Measurements from ENCODE around the gene FRK. TPM values are rescaled to one million over a fixed set of nuclear protein-coding genes. Genes with fewer than 3 reads are reported as not detected.
"Not testable (repeated sequence)": the region's sequence is repeated elsewhere in the genome, so short reads cannot be mapped to it uniquely, and the experiment has no call there.

The FRK gene
- total and polyA plus RNA-seq, 9 donors: 0.38 to 3.5 (median 1.1) TPM

DNA sequence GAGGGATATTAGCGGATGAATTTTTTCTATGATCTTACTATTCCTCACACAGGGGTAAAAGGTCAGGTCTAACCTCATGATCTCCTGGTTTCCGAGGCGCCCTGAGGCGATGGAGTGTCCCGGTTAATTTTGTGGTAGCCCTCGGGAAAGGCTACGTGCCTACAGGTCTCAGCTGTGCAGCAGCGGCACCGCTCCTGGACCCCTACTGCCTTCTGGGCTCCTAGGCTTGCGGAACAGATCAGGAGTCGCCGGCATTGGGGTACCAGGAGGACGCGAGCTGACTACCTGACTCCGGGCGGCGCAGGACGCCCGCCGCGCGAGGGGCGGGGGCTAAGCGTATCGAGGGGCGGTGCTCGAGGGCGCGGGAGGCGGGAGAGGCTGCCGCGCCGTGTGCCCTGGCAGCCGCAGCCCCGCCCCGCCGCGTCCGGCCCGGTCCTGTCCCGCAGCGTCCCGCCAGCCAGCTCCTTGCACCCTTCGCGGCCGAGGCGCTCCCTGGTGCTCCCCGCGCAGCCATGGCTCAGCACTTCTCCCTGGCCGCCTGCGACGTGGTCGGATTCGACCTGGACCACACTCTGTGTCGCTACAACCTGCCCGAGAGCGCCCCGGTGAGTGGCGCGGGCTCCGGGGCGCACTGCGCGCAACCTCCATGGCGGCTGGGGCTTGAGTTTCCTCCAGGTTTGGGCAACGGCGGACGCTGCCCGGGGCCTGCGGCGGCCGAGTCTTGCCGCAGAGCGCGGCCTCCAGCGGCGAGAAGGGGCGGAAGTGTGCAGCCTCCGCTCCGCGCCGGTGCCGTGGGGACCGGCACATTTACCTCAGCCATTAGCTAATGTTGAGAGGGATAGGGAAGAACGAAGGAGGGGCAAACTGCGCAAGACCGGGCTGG lies 40.0 kb upstream of the FRK start, which contains the start of gene NT5DC1:
NT5DC1 (plus strand) TSS at position 435 of the 883 bp plus-strand sequence; CDS start at position 513, 78 bp downstream.
- peak within 1 kb of the TSS; percentile 67 to 96 for H3K27ac ChIP-seq
- no peaks in the 10 kb centered on the region for H3K36me3 ChIP-seq
- TF ChIP-seq POLR2A (IDR thresholded peaks at IDR 0.05) (peak; percentile 62), EP300 (IDR thresholded peaks at IDR 0.05) (no peak)
- TF ChIP-seq, protein P1, sequence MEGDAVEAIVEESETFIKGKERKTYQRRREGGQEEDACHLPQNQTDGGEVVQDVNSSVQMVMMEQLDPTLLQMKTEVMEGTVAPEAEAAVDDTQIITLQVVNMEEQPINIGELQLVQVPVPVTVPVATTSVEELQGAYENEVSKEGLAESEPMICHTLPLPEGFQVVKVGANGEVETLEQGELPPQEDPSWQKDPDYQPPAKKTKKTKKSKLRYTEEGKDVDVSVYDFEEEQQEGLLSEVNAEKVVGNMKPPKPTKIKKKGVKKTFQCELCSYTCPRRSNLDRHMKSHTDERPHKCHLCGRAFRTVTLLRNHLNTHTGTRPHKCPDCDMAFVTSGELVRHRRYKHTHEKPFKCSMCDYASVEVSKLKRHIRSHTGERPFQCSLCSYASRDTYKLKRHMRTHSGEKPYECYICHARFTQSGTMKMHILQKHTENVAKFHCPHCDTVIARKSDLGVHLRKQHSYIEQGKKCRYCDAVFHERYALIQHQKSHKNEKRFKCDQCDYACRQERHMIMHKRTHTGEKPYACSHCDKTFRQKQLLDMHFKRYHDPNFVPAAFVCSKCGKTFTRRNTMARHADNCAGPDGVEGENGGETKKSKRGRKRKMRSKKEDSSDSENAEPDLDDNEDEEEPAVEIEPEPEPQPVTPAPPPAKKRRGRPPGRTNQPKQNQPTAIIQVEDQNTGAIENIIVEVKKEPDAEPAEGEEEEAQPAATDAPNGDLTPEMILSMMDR (IDR thresholded peaks at IDR 0.05): peak; percentile 33 to 57 (median 38)
- H3K9me3 ChIP-seq: no peaks in the 10 kb centered on the region
- H3K4me1 ChIP-seq (ENCODE audit: insufficient read depth): no peaks in the 10 kb centered on the region
- DNase-seq: peak; percentile 78 to 85 (median 80)
- H3K27me3 ChIP-seq: no peaks in the 10 kb centered on the region
- peak within 1 kb of the TSS; percentile 76 for H3K4me3 ChIP-seq
- WGBS, 3 donors: 0 to 1% (median 1%) methylated on average over 42 to 87 of the region's 87 CpGs
- intact Hi-C loops (cut with DNase I): loop anchor here in 1 of 4 donors (2.0 kb wide), 1 partner anchor 90 kb away; no protein-coding TSS in a partner anchor

- Histone ChIP-seq H3K36me3 (no peaks in the 10 kb centered on the region), H3K27ac (no peak overlapping the region), H3K27me3 (no peaks in the 10 kb centered on the region), H3K9me3 (no peaks in the 10 kb centered on the region), H3K4me1 (ENCODE audit: insufficient read depth) (no peaks in the 10 kb centered on the region), H3K4me3 (no peak overlapping the region)
- TF ChIP-seq EP300 (IDR thresholded peaks at IDR 0.05): no peak
- TF ChIP-seq, protein P1 (IDR thresholded peaks at IDR 0.05): no peak
- no peak for TF ChIP-seq POLR2A (IDR thresholded peaks at IDR 0.05)
- 81 to 84% (median 83%) methylated on average over 1 of the region's 1 CpG for WGBS, 3 donors
- DNase-seq: no peak
- intact Hi-C loops (cut with DNase I): no loop called here
Observed at GRCh38 chr6:116099036-116099435, 38.3 kb upstream of the FRK start.

DNA sequence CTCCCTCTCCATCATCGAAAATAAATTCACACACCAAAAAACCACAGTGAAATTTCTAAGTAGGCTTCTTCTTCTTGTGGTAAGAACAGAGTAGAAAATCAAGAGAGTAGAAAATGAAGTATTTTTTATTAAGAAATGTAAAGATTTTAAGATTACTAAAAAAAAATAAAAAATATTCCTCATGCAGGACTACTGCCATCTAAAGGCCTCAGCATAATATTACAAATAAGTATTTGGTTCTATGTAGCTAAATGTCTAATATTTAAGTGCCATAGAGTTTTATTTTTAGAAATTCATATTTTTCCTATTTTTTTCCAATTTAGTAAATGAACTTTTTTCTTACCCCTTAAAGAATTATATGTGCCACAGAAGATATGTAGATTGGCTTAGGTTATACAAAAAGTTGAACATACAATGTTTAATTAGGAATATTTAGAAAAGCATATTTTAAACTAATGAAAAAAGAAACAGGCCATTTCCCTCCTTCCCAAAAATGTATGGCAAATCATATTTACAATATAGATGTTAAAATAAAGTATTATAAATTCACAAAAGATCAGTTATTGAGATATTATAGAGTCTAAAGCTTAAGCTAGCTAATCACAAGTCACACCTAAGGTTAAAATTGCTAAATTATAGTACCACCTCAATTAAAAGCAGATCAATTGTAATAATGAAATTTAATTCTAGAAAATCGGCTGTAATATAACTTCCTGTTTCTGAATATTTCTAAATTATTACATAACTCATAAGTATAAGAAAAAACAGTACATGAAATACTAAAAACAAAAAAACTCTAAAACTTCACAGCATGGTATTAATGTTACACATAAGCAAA lies 36.5 kb upstream of the FRK start:
- no peaks in the 10 kb centered on the region for H3K27me3 ChIP-seq
- TF ChIP-seq EP300 (IDR thresholded peaks at IDR 0.05) (no peak), POLR2A (IDR thresholded peaks at IDR 0.05) (no peak)
- TF ChIP-seq, protein P1 (IDR thresholded peaks at IDR 0.05): no peak
- H3K27ac ChIP-seq: no peak overlapping the region
- WGBS, 3 donors: 28 to 56% (median 36%) methylated on average over 2 of the region's 2 CpGs
- no peaks in the 10 kb centered on the region for H3K9me3 ChIP-seq
- no peaks in the 10 kb centered on the region for H3K4me1 ChIP-seq (ENCODE audit: insufficient read depth)
- H3K4me3 ChIP-seq: no peak overlapping the region
- no peak for DNase-seq
- intact Hi-C loops (cut with DNase I): loop anchor here in 1 of 4 donors (2.0 kb wide), 1 partner anchor 84 kb away; no protein-coding TSS in a partner anchor
- H3K36me3 ChIP-seq: no peaks in the 10 kb centered on the region

DNA sequence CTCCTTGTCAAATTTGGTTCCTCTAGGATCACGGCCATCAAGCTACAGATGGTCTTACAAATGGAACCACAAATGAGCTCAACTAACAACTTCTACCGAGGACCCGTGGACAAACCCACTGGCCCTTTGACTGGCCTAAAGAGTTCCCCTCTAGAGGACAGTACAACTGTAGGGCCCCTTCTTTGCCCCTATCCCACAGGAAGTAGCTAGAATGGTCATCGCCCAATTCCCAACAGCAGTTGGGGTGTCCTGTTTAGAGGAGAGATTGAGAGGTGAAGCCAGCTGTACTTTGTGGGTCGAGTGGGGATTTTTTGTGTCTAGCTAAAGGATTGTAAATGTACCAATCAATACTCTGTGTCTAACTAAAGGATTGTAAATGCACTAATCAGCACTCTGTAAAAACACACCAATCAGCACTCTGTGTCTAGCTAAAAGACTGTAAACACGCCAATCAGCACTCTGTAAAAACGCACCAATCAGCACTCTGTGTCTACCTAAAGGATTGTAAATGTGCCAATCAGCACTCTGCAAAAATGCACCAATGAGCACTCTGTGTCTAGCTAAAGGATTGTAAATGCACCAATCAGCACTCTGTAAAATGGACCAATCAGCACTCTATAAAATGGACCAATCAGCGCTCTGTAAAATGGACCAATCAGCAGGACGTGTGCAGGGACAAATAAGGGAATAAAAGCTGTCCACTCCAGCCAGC lies 35.5 kb upstream of the FRK start:
- 95% methylated on average over 9 of the region's 9 CpGs for WGBS, 3 donors
- not testable (repeated sequence) for H3K9me3 ChIP-seq; H3K27me3 ChIP-seq; H3K4me1 ChIP-seq (ENCODE audit: insufficient read depth); DNase-seq; H3K27ac ChIP-seq; H3K4me3 ChIP-seq; H3K36me3 ChIP-seq
- intact Hi-C loops (cut with DNase I): loop anchor here in 1 of 4 donors (2.0 kb wide), 1 partner anchor 83 kb away; no protein-coding TSS in a partner anchor
